ENCODE measurements around the gene BTG2.
"Not testable (repeated sequence)": the region's sequence is repeated elsewhere in the genome, so short reads cannot be mapped to it uniquely, and the experiment has no call there.

BTG2 gene

GRCh38 chr1:203304919-203305808 is at the start of gene BTG2:
BTG2 (plus strand) TSS chr1:203305519; CDS start chr1:203305607, 88 bp downstream.
- peak; percentile 70 for DNase-seq (ENCODE audit: low read depth, low spot score)

DNA sequence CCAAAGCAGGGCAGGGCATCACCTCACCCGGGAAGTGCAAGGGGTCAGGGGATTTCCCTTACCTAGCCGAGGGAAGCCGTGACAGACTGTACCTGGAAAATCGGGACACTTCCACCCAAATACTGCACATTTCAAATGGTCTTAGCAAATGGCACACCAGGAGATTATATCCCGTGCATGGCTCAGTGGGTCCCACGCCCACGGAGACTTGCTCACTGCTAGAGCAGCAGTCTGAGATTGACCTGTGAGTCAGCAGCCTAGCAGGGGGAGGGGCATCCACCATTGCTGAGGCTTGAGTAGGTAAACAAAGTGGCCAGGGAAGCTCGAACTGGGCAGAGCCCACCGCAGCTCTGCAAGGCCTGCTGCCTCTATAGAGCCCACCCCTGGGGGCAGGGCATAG is 48.7 kb upstream of the BTG2 start:
- not testable (repeated sequence) for DNase-seq (ENCODE audit: low read depth, low spot score)

- no peak for DNase-seq (ENCODE audit: low read depth, low spot score)
Measured at GRCh38 chr1:203263496-203263895, 41.8 kb upstream of the BTG2 start.

GRCh38 chr1:203264052-203264501 is 41.2 kb upstream of the BTG2 start:
- DNase-seq (ENCODE audit: low read depth, low spot score) = no peak

DNA sequence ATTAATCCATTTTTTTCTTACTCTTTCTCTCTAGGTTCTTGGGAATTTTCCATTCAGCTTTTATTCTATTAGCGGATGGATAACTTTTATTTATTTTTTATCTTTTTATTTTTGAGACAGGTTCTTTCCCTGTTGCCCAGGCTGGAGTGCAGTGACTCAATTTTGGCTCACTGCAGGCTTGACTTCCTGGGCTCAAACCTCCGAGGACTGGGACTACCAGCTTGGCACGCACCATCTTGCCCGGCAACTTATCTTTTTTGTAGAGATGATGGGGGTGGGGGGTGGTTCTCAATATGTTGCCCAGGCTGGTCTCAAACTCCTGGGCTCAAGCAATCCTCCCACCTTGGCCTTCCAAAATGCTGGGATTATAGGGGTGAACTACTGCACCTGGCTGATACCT is 39.8 kb upstream of the BTG2 start:
- DNase-seq (ENCODE audit: low read depth, low spot score) = no peak

DNA sequence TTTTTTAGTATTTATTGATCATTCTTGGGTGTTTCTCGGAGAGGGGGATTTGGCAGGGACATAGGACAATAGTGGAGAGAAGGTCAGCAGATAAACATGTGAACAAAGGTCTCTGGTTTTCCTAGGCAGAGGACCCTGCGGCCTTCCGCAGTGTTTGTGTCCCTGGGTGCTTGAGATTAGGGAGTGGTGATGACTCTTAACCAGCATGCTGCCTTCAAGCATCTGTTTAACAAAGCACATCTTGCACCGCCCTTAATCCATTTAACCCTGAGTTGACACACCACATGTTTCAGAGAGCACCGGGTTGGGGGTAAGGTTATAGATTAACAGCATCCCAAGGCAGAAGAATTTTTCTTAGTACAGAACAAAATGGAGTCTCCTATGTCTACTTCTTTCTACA is 39.2 kb upstream of the BTG2 start:
- DNase-seq (ENCODE audit: low read depth, low spot score) = not testable (repeated sequence)

DNA sequence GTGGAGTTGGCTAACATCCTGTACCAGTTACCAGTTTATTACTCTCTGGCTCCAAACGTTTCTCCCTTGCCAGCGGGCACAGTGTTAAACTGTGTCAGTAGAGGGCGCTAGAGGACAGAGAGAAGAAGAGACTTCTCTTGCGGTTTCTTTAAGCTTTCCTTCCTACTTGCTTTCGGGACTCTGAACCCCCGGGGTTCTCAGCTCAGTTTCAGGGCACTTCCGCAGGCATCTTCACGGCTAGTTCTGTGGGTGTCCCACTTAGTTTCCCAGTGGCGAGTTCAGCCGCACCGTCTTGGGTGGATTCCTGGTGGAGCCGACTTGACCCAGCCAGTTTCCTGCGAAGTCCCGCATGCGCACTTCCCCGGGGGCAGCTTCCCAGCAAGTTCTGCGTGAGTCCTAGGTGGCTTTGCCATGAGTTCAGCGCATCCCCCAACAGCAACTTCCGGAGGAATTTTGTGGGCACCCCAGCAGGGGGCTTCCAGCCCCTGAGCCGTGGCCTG is 37.9 kb upstream of the BTG2 start:
- peak; percentile 60 for DNase-seq (ENCODE audit: low read depth, low spot score)

GRCh38 chr1:203267912-203268311 is 37.4 kb upstream of the BTG2 start:
- DNase-seq (ENCODE audit: low read depth, low spot score) = no peak

- DNase-seq (ENCODE audit: low read depth, low spot score) = no peak
Measured at GRCh38 chr1:203268901-203269653, 36.2 kb upstream of the BTG2 start.

GRCh38 chr1:203269654-203270020 is 35.7 kb upstream of the BTG2 start:
- no peak for DNase-seq (ENCODE audit: low read depth, low spot score)

GRCh38 chr1:203270448-203270847 is 34.9 kb upstream of the BTG2 start:
- DNase-seq (ENCODE audit: low read depth, low spot score) = no peak

DNA sequence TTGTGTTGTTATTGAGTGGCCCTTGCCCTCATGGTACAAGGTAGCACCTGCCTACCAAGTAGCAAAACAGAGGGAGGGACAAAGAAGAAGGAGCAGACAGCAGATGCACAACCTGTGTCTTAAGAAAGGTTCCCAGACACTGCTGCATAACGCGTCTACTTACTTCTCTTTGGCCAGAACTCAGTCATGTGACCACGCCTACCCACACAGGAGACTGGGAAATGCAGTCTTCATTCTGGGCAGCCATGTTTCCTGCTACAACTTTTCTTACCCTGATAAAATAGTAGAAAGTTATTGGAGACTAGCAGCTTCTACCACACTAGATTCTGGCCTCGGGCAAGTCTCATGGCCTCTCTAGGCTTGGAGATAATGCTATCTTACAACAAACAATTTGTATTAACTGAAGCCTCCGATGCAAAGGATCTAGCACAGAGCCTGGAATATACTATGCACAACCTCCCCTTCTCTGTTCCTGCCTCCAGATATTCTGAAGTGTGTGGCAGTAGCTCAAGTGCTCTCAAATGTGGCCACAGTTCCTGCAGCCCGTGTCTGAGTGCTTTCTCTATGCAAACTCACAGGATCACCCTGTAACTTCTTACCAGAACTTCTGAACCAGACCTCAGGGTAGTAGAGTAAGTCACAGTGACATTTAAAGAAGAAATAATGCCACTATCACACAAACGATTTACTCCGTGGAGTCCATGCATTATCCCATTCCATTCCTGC is 34.1 kb upstream of the BTG2 start:
- peak; percentile 54 for DNase-seq (ENCODE audit: low read depth, low spot score)

GRCh38 chr1:203271962-203272632 is 33.2 kb upstream of the BTG2 start:
- no peak for DNase-seq (ENCODE audit: low read depth, low spot score)

GRCh38 chr1:203272633-203273205 is 32.6 kb upstream of the BTG2 start:
- DNase-seq (ENCODE audit: low read depth, low spot score) = no peak

- DNase-seq (ENCODE audit: low read depth, low spot score) = peak; percentile 84
Measured at GRCh38 chr1:203273206-203273868, 32.0 kb upstream of the BTG2 start.

DNA sequence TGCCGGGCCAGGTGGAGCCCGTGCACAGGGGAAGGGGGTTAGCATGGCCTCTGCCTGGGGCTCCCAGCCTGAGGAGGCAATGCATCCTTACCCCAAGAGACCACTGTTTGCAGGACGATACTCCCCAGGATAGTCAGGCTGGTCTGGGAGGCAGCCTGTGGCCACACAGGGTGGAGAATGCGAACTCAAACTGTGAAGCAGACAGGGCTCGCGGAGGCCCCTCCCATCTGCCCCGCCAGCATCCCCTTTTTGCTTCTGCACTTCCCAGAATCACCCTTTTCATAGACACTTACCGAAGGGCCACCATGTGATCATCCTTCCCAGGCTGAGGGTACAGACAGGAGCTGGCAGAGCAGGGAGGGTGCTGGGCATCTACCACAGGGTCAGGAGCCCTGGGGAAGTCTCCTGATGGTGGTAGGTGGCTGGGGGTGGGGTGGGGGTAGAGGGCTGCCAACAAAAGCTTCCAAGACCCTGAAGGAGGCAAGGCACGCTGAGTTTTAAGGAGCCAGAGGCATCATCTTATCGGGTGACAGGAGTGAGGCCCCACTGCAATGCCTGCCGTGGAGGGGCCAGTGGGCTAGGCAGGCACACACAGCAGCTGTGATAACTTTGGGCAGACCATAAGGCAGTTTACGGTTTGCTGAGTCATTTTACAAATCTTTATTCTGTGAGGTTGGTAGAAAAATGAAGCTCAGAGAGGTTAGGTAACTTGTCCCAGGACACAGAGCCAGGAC is 31.3 kb upstream of the BTG2 start:
- no peak for DNase-seq (ENCODE audit: low read depth, low spot score)

GRCh38 chr1:203274603-203275381 is 30.5 kb upstream of the BTG2 start:
- DNase-seq (ENCODE audit: low read depth, low spot score) = no peak

DNA sequence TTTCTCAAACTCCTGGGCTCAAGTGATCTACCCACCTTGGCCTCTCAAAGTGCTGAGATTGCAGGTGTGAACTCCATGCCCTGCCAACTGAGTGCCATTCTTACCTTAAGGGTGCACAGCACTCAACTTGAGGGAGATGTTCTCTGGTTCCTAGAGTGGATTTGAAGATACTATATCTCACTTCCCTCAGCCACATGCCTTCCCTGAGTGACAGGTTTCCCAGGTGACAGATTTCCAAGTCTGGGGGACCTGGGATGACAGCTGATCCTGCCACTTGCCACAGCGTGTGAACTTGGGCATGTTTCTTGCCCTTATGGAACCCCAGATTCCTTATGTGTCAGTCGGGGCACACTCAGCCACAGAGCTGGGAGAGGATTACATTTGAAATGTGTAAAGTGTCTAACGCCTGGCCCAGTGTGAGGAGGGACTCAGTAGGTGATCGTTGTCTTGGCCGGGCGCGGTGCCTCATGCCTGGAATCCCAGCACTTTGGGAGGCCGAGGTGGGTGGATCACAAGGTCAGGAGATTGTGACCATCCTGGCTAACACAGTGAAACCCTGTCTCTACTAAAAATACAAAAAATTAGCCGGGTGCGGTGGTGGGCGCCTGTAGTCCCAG is 29.6 kb upstream of the BTG2 start:
- DNase-seq (ENCODE audit: low read depth, low spot score) = no peak

Data from activated naive CD8-positive, alpha-beta T cell treated with anti-CD3 and anti-CD28 coated beads, Interleukin-2, amount 50 U/mL, for 16 hours (primary cell).